Measurements from ENCODE around the gene MTRR. TPM values are rescaled to one million over a fixed set of nuclear protein-coding genes. Genes with fewer than 3 reads are reported as not detected.

The MTRR gene
- total and polyA plus RNA-seq, 2 of the 8 experiments (the other 6 are each of a cell fraction or from before 2014, with no cell fraction given) = 36.4 to 53.8 TPM

DNA sequence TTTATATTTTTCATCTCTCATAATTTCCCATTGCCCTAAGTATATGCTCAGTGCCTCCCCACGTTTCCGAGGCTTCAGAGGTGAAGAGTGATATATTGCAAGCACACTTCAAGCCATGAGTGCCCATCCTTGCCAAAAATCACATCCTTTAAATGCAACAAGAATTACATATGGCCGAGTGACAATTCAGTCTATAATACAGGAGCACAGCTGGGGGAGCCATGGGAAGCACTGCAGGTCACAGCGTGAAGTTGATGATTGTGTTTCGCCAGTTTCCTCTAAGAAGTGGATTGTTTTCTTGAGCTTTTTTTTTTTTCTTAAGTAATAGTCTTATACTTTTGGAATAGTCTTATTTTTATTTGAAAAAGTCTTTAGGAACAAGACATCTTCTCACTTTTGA is 61.1 kb downstream of the MTRR start:
- Histone ChIP-seq H2BK15ac (ENCODE audit: low read length) (no peak overlapping the region), H3K23me2 (ENCODE audit: low read depth, low read length) (no peaks in the 10 kb centered on the region), H2AFZ (ENCODE audit: low read length) (no peak overlapping the region), H2AK5ac (ENCODE audit: low read depth, low read length) (no peak overlapping the region), H3K56ac (replicated peaks; ENCODE audit: insufficient read length, low read depth, low read length) (no peak overlapping the region), H3K27me3 (replicated peaks in 1 of 4; ENCODE audit: control insufficient read depth in 3 of 4, extremely low read depth in 1 of 4, insufficient read depth in 3 of 4, low read length in 3 of 4) (peaks cover 0 to 2% (median 0%) of the 10 kb centered on the region in 4 experiments; a peak in 1 of 7 replicates), H3K18ac (ENCODE audit: extremely low read depth, low read length) (no peak overlapping the region), H3K27ac (ENCODE audit: low read depth, low read length) (no peak overlapping the region), H3K4me3 (ENCODE audit: extremely low read depth in 1 of 4, insufficient read depth in 2 of 4, low read depth in 3 of 4, low read length in 4 of 4) (no peak overlapping the region), H3K9ac (replicated peaks in 1 of 4; ENCODE audit: extremely low read depth in 1 of 4, low read depth in 3 of 4, low read length in 3 of 4) (no peak overlapping the region), H2BK120ac (replicated peaks; ENCODE audit: low read depth, low read length) (no peak overlapping the region), H3K23ac (ENCODE audit: insufficient read length) (no peak overlapping the region), H4K5ac (ENCODE audit: insufficient read length, low read depth, low read length) (no peak overlapping the region), H4K20me1 (replicated peaks in 1 of 2; ENCODE audit: control insufficient read depth in 1 of 2, insufficient read depth in 2 of 2, low read length in 2 of 2) (no peaks in the 10 kb centered on the region), H3K4me2 (ENCODE audit: insufficient read depth in 1 of 2, low read depth in 2 of 2, low read length in 2 of 2) (no peak overlapping the region), H3K36me3 (ENCODE audit: control insufficient read depth in 2 of 4, insufficient read depth in 4 of 4, low read length in 3 of 4) (no peaks in the 10 kb centered on the region), H3K9me3 (ENCODE audit: insufficient read depth in 2 of 2, low read depth in 1 of 2, low read length in 1 of 2) (peaks cover 0 to 3% of the 10 kb centered on the region in 2 experiments; a peak in 2 of 4 replicates), H3K4me1 (replicated peaks in 1 of 4; ENCODE audit: control insufficient read depth in 3 of 4, insufficient read depth in 4 of 4, low read length in 3 of 4) (no peaks in the 10 kb centered on the region), H4K91ac (replicated peaks; ENCODE audit: insufficient read length, low read length) (no peak overlapping the region), H3K14ac (ENCODE audit: insufficient read length) (no peak overlapping the region), H3K79me2 (ENCODE audit: control insufficient read depth in 1 of 2, insufficient read depth in 2 of 2, low read length in 2 of 2) (no peaks in the 10 kb centered on the region), H3K4ac (replicated peaks; ENCODE audit: insufficient read length, low read depth, low read length) (no peak overlapping the region), H2BK5ac (ENCODE audit: low read depth, low read length) (no peak overlapping the region), H4K8ac (ENCODE audit: extremely low read depth, insufficient read depth, low read length) (no peak overlapping the region), H3K79me1 (ENCODE audit: low read depth, low read length) (no peaks in the 10 kb centered on the region), H2BK20ac (ENCODE audit: low read length) (no peak overlapping the region), H2BK12ac (ENCODE audit: low read depth, low read length) (no peak overlapping the region)
- POLR2A ChIA-PET (ENCODE audit: partially characterized antibody) = no interaction called here
- CTCF ChIA-PET (ENCODE audit: partially characterized antibody) = interaction anchor here (0.7 to 3.9 kb wide), 8 partner anchors 8 to 911 kb away, joined by 3 to 24 read pairs (median 4); no protein-coding TSS in a partner anchor
- FAIRE-seq (no peak), DNase-seq (ENCODE audit: low read depth in 1 of 2, low spot score in 2 of 2) (no peak)
- TF ChIP-seq POLR2A (IDR thresholded peaks at IDR 0.05; ENCODE audit: control extremely low read depth in 1 of 2, low read depth in 2 of 2, low read length in 2 of 2) (no peak), POLR2AphosphoS5 (IDR thresholded peaks at IDR 0.05; ENCODE audit: low read depth, low read length) (no peak), JUN (IDR thresholded peaks at IDR 0.05; ENCODE audit: low read depth, low read length) (no peak), SP1 (IDR thresholded peaks at IDR 0.05; ENCODE audit: low read depth, low read length) (no peak), E2F6 (IDR thresholded peaks at IDR 0.05) (no peak), SRF (IDR thresholded peaks at IDR 0.05; ENCODE audit: low read depth, low read length) (no peak), TEAD4 (IDR thresholded peaks at IDR 0.05; ENCODE audit: low read depth, low read length) (no peak), SP4 (IDR thresholded peaks at IDR 0.05; ENCODE audit: low read length) (no peak), SP2 (IDR thresholded peaks at IDR 0.05; ENCODE audit: low read length) (no peak), EP300 (IDR thresholded peaks at IDR 0.05; ENCODE audit: borderline replicate concordance in 1 of 2, low read depth in 2 of 2, low read length in 2 of 2) (no peak)
- WGBS, 2 experiments (ENCODE audit: extremely low coverage in 1 of 2, insufficient coverage in 1 of 2, insufficient read length in 1 of 2, insufficient replicate concordance in 2 of 2, low coverage in 1 of 2, low lambda C conversion rate in 2 of 2, missing lambda C conversion rate in 1 of 2) = 68% methylated on average over 5 of the region's 5 CpGs; no CpG with 5 or more reads in 1 of the 2 experiments

All from H1 (cell line).